IPS-20b (cell line): ENCODE measurements around the gene MSI2.

Source experiments
- H3K27ac ChIP-seq: one replicate; pipeline ENCODE4 v1.5.1; 2013; ENCODE audit warnings: low read length
- H3K27me3 ChIP-seq: 2 replicates; pipeline ENCODE4 v1.6.1; 2013; ENCODE audit warnings: mild to moderate bottlenecking, low read length, inconsistent platforms; ENCODE audit not compliant: insufficient read depth
- H3K36me3 ChIP-seq: 2 replicates; pipeline ENCODE4 v1.6.1; 2013; ENCODE audit warnings: low read depth, mild to moderate bottlenecking, inconsistent platforms, low read length, moderate library complexity; ENCODE audit not compliant: insufficient read depth
- H3K4me1 ChIP-seq: 2 replicates; pipeline ENCODE4 v1.6.1; 2013; ENCODE audit warnings: mild to moderate bottlenecking, control low read depth, inconsistent platforms, low read length, moderate library complexity; ENCODE audit not compliant: insufficient read depth
- H3K4me3 ChIP-seq: 2 replicates; pipeline ENCODE4 v1.5.1; 2013; ENCODE audit warnings: mild to moderate bottlenecking, low read length, inconsistent platforms
- H3K9ac ChIP-seq: 2 replicates; pipeline ENCODE4 v1.6.1; 2013; ENCODE audit warnings: low read depth, mild to moderate bottlenecking, inconsistent platforms, low read length, moderate library complexity
- H3K9me3 ChIP-seq: 2 replicates; pipeline ENCODE4 v1.6.1; 2013; ENCODE audit warnings: mild to moderate bottlenecking, low read depth, low read length, inconsistent platforms; ENCODE audit not compliant: insufficient read depth

The MSI2 gene

GRCh38 chr17:57379237-57379894, 123.0 kb downstream of the MSI2 start:
- Histone ChIP-seq H3K9ac (peak overlapping the region; percentile 35; the same call in 1 of the 2 replicates), H3K9me3 (no peaks in the 10 kb centered on the region), H3K4me1 (peaks cover 23% of the 10 kb centered on the region; the same call in 1 of the 2 replicates), H3K27me3 (no peaks in the 10 kb centered on the region), H3K36me3 (no peaks in the 10 kb centered on the region), H3K4me3 (no peak overlapping the region; the same call in 1 of the 2 replicates), H3K27ac (no peak overlapping the region)

- H3K9me3 ChIP-seq, result no peaks in the 10 kb centered on the region
- H3K36me3 ChIP-seq, result no peaks in the 10 kb centered on the region
- peak overlapping the region; percentile 32; the same call in 1 of the 2 replicates for H3K9ac ChIP-seq
- H3K4me1 ChIP-seq, result peaks cover 23% of the 10 kb centered on the region; the same call in 1 of the 2 replicates
- H3K4me3 ChIP-seq, result no peak overlapping the region
- H3K27ac ChIP-seq, result peak overlapping the region; percentile 31
- H3K27me3 ChIP-seq, result no peaks in the 10 kb centered on the region
Measured at GRCh38 chr17:57379895-57380434, 123.6 kb downstream of the MSI2 start.

- Histone ChIP-seq H3K9ac (no peak overlapping the region), H3K27me3 (no peaks in the 10 kb centered on the region), H3K4me1 (peaks cover 17% of the 10 kb centered on the region; the same call in 1 of the 2 replicates), H3K36me3 (no peaks in the 10 kb centered on the region), H3K9me3 (no peaks in the 10 kb centered on the region), H3K27ac (no peak overlapping the region), H3K4me3 (no peak overlapping the region)
Measured at GRCh38 chr17:57381498-57381897, 125.2 kb downstream of the MSI2 start.

GRCh38 chr17:57384219-57384618, 127.9 kb downstream of the MSI2 start:
- Histone ChIP-seq H3K27ac (no peak overlapping the region), H3K4me3 (no peak overlapping the region), H3K27me3 (no peaks in the 10 kb centered on the region), H3K36me3 (no peaks in the 10 kb centered on the region), H3K9me3 (peaks cover 8% of the 10 kb centered on the region; the same call in 1 of the 2 replicates), H3K9ac (no peak overlapping the region), H3K4me1 (peaks cover 13% of the 10 kb centered on the region; the same call in 1 of the 2 replicates)

GRCh38 chr17:57385975-57386374, 129.7 kb downstream of the MSI2 start:
- Histone ChIP-seq H3K27ac (no peak overlapping the region), H3K9me3 (peaks cover 8% of the 10 kb centered on the region; the same call in 1 of the 2 replicates), H3K27me3 (no peaks in the 10 kb centered on the region), H3K9ac (no peak overlapping the region), H3K4me3 (no peak overlapping the region), H3K36me3 (no peaks in the 10 kb centered on the region), H3K4me1 (peaks cover 13% of the 10 kb centered on the region; the same call in 1 of the 2 replicates)

GRCh38 chr17:57387575-57387974, 131.3 kb downstream of the MSI2 start:
- H3K9me3 ChIP-seq, result peaks cover 8% of the 10 kb centered on the region; the same call in 1 of the 2 replicates
- H3K4me1 ChIP-seq, result peaks cover 24% of the 10 kb centered on the region; the same call in 1 of the 2 replicates
- H3K27ac ChIP-seq, result no peak overlapping the region

GRCh38 chr17:57388131-57388725, 131.9 kb downstream of the MSI2 start:
- Histone ChIP-seq H3K36me3 (peaks cover 4% of the 10 kb centered on the region; the same call in 1 of the 2 replicates), H3K9me3 (peaks cover 10% of the 10 kb centered on the region; the same call in 1 of the 2 replicates), H3K9ac (no peak overlapping the region), H3K27me3 (no peaks in the 10 kb centered on the region), H3K4me1 (peaks cover 24% of the 10 kb centered on the region; the same call in 1 of the 2 replicates), H3K4me3 (no peak overlapping the region), H3K27ac (no peak overlapping the region)

More at GRCh38 chr17:57387575-57387974, 131.3 kb downstream of the MSI2 start:
- H3K36me3 ChIP-seq, result no peaks in the 10 kb centered on the region
- no peak overlapping the region for H3K4me3 ChIP-seq
- no peak overlapping the region for H3K9ac ChIP-seq
- no peaks in the 10 kb centered on the region for H3K27me3 ChIP-seq

- Histone ChIP-seq H3K27ac (no peak overlapping the region), H3K27me3 (no peaks in the 10 kb centered on the region), H3K9ac (no peak overlapping the region), H3K9me3 (peaks cover 10% of the 10 kb centered on the region; the same call in 1 of the 2 replicates), H3K4me3 (no peak overlapping the region), H3K36me3 (peaks cover 4% of the 10 kb centered on the region; the same call in 1 of the 2 replicates), H3K4me1 (peaks cover 24% of the 10 kb centered on the region; the same call in 1 of the 2 replicates)
Measured at GRCh38 chr17:57389473-57389872, 133.2 kb downstream of the MSI2 start.

- Histone ChIP-seq H3K27ac (no peak overlapping the region), H3K9ac (no peak overlapping the region), H3K4me1 (peaks cover 31% of the 10 kb centered on the region), H3K9me3 (peaks cover 10% of the 10 kb centered on the region; the same call in 1 of the 2 replicates), H3K27me3 (no peaks in the 10 kb centered on the region), H3K36me3 (peaks cover 4% of the 10 kb centered on the region; the same call in 1 of the 2 replicates), H3K4me3 (no peak overlapping the region)
Measured at GRCh38 chr17:57391076-57391825, 134.9 kb downstream of the MSI2 start.

- H3K4me1 ChIP-seq, result peaks cover 38% of the 10 kb centered on the region
- no peaks in the 10 kb centered on the region for H3K27me3 ChIP-seq
- no peak overlapping the region for H3K27ac ChIP-seq
- peaks cover 7% of the 10 kb centered on the region; the same call in 1 of the 2 replicates for H3K9me3 ChIP-seq
- peaks cover 4% of the 10 kb centered on the region; the same call in 1 of the 2 replicates for H3K36me3 ChIP-seq
- H3K9ac ChIP-seq, result no peak overlapping the region
- no peak overlapping the region for H3K4me3 ChIP-seq
Measured at GRCh38 chr17:57391857-57392471, 135.6 kb downstream of the MSI2 start.

GRCh38 chr17:57393368-57393767, 137.0 kb downstream of the MSI2 start:
- H3K36me3 ChIP-seq, result peaks cover 4% of the 10 kb centered on the region; the same call in 1 of the 2 replicates
- no peak overlapping the region for H3K4me3 ChIP-seq
- peaks cover 38% of the 10 kb centered on the region for H3K4me1 ChIP-seq
- no peaks in the 10 kb centered on the region for H3K27me3 ChIP-seq
- H3K9me3 ChIP-seq, result 0 out of 2 replicates have a peak, but pooled peaks cover 2% of the 10 kb centered on the region
- H3K9ac ChIP-seq, result no peak overlapping the region
- no peak overlapping the region for H3K27ac ChIP-seq
